Measurements from ENCODE around the gene ENPP7.

Gene ENPP7

GRCh38 chr17:79779084-79779529 is 48.4 kb downstream of the ENPP7 start:
- no peak for FAIRE-seq
- DNase-seq (ENCODE audit: insufficient read length, low spot score), result no peak
- TF ChIP-seq, protein P1, sequence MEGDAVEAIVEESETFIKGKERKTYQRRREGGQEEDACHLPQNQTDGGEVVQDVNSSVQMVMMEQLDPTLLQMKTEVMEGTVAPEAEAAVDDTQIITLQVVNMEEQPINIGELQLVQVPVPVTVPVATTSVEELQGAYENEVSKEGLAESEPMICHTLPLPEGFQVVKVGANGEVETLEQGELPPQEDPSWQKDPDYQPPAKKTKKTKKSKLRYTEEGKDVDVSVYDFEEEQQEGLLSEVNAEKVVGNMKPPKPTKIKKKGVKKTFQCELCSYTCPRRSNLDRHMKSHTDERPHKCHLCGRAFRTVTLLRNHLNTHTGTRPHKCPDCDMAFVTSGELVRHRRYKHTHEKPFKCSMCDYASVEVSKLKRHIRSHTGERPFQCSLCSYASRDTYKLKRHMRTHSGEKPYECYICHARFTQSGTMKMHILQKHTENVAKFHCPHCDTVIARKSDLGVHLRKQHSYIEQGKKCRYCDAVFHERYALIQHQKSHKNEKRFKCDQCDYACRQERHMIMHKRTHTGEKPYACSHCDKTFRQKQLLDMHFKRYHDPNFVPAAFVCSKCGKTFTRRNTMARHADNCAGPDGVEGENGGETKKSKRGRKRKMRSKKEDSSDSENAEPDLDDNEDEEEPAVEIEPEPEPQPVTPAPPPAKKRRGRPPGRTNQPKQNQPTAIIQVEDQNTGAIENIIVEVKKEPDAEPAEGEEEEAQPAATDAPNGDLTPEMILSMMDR (IDR thresholded peaks at IDR 0.05; ENCODE audit: insufficient read depth, missing control alignments), result no peak

DNA sequence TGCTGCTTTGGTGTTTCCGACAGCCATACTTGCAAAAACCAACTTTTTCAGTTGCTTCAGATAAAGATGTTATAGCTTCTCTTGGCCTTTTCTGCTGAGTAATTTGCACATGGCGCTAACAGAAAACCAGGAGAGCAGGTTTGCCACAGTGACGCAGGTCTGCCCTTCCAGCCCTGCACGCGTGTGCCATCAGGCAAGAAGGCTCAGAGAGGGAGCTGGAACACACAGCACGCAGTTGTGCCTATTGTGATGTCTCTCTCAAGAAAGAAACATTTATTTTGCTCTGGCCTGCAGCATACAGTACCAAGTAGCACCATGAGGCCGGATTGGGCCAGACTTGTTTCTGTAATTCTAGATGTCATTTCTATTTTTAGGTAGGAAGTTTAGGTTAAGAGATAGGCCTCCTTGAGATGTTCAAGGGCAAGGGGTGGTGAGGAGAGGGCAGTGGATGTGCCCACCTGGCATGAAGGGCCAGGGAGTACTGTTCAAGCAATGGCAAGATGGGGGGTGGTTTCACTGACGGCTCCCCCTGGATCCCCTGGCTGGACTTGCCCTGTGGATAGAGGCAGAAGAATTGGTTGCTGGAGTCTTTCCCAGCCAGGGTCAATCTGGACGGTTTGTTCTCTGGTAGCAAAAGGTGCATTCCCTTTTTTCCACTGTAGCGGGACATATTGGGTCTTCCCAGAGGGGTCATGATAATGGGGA is 49.1 kb downstream of the ENPP7 start:
- no peak for DNase-seq (ENCODE audit: insufficient read length, low spot score)
- TF ChIP-seq, protein P1 (IDR thresholded peaks at IDR 0.05; ENCODE audit: insufficient read depth, missing control alignments), result no peak
- no peak for FAIRE-seq

GRCh38 chr17:79781012-79781650 is 50.4 kb downstream of the ENPP7 start:
- FAIRE-seq, result no peak
- DNase-seq (ENCODE audit: insufficient read length, low spot score), result no peak
- TF ChIP-seq, protein P1 (IDR thresholded peaks at IDR 0.05; ENCODE audit: insufficient read depth, missing control alignments), result no peak

- DNase-seq (ENCODE audit: insufficient read length, low spot score), result no peak
- TF ChIP-seq, protein P1 (IDR thresholded peaks at IDR 0.05; ENCODE audit: insufficient read depth, missing control alignments), result no peak
- no peak for FAIRE-seq
Observed at GRCh38 chr17:79781736-79782575, 51.2 kb downstream of the ENPP7 start.

DNA sequence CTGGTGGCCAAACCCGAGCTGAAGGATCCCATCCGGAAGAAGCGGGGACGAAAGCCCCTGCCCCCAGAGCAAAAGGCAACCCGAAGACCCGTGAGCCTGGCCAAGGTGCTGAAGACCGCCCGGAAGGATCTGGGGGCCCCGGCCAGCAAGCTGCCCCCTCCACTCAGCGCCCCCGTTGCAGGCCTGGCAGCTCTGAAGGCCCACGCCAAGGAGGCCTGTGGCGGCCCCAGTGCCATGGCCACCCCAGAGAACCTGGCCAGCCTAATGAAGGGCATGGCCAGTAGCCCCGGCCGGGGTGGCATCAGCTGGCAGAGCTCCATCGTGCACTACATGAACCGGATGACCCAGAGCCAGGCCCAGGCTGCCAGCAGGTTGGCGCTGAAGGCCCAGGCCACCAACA is 53.1 kb downstream of the ENPP7 start:
- DNase-seq (ENCODE audit: insufficient read length, low spot score) (no peak), FAIRE-seq (no peak)
- TF ChIP-seq, protein P1 (IDR thresholded peaks at IDR 0.05; ENCODE audit: insufficient read depth, missing control alignments), result no peak

- no peak for FAIRE-seq
- TF ChIP-seq, protein P1 (IDR thresholded peaks at IDR 0.05; ENCODE audit: insufficient read depth, missing control alignments), result no peak
- DNase-seq (ENCODE audit: insufficient read length, low spot score), result no peak
Observed at GRCh38 chr17:79784353-79785016, 53.7 kb downstream of the ENPP7 start.
